Colon (tissue), 2 donors: ENCODE results near the gene ZNF500.

ENCODE experiments used
- FAIRE-seq: peaks from 2 replicates; lab custom pipeline; 2012; peaks lifted over from hg19 to GRCh38; lab: Jason Lieb, UNC
- donor health status: control.
- donor health status: control.

ZNF500 gene

DNA sequence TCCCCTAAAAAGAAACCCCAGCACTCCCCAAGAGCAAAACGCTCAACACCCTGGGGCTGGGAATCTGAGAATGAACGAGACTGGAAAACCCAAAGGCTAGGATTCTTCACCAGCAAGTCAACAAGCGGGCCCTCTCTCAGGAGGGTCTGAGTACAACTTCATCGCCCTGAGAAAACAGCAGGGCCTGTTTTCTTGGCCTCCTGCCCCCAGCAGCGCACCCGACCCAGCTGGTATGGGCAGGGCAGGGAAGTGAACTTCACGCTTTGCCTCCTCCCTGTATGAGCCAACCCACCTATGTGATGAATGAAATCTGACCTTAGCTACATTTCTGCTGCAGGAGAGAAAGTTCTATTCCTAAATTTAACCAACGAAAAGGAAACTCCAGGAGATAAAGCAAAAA is 62.5 kb downstream of the ZNF500 start:
- no peak for FAIRE-seq

DNA sequence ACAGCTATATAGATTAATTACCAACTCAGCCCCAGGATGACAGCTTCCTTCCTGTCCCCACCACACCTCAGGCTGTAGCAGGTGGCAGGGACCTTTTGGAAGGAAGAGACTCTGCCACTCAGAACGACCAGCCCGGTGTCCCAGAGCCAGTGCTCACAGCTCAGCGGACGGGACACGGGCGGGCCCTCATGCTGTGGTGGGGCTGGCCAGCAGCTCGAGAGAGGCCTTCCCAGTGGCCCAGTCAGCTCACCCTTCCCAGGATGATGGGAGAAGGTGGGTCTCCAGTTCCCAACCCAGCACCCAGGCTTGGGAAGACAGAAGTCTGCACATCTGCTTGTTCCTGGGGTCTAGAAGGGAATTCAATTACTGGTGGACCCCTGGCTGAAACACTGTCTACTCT is 63.1 kb downstream of the ZNF500 start:
- FAIRE-seq, result no peak

DNA sequence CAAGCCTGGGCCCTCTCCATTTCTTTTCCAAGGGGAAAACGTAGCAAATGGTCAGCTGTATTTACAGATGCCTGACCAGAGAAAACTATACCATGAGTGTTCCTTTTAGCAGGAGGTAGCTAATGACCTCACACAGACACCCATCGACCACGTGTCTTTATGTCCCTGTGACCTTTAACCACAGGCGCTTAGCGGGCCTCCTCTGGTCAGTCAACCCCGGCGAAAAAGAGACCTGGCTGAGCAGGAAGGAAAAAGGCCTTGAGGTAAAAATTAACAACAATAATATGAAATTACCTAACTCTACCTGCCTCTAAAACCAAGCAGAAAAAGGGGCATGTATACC is 64.5 kb downstream of the ZNF500 start:
- FAIRE-seq, result no peak

DNA sequence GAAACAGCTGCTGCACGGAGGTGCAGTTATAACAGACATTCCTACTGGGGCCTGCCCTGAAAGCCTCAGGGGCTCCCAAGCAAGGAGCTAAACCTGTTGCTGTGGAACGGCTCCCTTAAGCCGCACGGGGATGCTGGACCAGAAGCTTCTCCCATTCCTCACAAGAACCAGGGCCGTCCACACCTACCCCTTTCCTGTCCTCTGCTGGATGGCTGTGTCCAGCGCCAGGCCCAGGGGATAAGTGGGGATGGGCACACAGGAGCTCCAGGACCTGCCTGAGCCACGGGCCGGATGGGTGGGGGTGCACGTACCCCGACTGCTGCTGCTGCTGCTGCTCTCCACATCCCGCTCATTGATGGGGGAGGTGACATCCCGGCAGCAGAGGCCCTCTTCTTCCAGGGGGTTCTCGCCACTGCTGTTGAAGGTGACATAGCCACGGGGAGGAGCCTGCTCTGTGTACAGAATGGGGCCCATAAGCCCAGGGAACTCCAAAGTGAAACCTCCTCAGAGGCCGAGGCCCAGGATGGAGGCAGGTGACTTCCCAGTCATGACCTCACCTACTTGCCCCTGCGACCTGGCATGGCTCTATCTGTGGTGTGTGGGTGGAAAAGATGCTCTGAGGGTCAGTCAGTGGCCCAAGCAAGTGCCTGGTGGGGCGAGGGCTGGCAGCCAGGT is 65.0 kb downstream of the ZNF500 start:
- FAIRE-seq, result no peak

DNA sequence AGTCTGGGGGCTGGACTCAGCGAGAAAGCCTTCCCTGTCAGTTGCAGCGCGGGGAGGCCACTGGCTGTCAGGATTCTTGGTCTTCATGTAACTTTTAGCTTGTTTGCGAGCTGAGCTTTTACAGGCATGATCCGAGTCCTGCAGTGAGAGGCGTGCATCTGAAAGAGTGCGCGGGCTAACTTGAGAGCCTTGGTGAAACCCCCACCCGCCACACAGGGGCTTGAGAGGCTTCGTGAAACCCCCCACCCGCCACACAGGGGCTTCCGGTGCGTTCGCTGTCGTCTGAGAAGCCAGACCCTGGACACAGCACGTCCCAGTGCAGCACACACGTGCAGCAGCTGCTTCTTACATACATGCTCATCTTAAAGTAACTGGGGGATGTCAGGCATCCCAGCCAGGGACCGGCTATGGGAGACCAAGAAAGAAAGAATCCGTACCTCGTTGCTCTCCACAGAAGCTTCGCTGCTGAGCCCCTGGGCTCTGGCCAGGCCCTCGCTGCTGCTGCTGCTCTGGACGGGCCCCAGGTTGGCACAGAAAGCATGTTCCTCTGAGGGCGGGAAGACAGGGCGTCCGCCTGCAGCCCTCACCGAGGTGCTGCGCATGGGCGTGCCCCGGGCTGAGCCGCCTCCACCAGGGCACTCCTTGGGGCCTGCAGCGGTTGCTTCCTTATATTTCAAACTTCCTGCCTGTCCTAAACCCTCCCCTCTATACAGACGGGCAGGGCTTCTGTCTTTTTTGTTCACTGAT is 65.8 kb downstream of the ZNF500 start:
- no peak for FAIRE-seq

DNA sequence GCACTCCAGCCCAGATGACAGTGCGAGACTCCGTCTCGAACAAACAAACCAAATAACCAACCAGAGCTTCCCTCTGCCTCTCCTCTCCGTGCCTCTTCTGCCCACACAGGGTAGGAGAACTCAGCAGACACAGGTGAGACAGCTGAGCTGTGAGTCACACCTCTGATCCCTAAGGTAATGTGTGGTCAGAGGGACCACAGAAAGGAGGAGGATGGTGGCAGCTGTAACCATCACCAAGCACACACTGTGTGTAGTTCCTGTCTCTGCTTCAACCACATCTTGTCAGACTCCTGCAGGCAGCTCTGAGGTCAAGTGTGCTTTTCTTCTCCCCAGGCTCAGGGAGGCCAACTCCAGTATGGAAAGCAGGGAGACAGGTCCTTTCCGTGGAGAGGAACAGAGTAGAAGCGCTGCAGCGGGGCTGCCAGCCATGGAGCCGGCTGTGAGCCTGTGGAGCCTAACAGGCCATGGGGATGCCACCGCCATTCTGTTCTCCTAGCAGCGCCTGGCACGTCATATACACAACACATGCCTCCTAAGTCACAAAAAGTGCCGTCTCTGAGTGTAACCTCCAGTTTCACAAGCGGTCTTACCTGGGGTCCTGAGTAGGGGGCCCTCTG is 66.5 kb downstream of the ZNF500 start:
- FAIRE-seq, result no peak

DNA sequence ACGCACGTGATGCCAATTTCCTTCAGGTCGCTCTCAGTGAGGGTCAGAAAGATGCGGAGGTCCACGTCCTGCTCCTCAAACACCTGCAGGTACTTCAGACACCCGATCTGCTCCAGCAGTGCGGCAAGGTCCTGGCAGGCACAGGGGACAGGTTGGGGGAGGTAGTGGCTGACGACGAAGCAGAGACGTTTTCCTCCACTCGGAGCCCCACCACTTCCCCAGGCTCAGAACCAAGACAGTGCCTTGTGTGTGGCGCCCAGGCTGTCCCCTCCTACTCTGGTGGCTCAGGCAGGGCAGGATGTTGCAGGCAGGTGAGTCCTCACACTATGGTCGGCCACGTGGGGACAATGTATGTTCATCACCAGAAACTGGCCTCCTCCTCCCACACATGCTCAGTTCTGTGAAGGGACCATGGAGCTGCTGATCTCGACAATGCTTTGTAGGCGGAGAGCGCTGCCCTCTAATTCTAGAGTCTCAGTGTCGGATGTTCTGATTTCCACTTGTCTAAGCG is 67.9 kb downstream of the ZNF500 start:
- FAIRE-seq, result no peak

DNA sequence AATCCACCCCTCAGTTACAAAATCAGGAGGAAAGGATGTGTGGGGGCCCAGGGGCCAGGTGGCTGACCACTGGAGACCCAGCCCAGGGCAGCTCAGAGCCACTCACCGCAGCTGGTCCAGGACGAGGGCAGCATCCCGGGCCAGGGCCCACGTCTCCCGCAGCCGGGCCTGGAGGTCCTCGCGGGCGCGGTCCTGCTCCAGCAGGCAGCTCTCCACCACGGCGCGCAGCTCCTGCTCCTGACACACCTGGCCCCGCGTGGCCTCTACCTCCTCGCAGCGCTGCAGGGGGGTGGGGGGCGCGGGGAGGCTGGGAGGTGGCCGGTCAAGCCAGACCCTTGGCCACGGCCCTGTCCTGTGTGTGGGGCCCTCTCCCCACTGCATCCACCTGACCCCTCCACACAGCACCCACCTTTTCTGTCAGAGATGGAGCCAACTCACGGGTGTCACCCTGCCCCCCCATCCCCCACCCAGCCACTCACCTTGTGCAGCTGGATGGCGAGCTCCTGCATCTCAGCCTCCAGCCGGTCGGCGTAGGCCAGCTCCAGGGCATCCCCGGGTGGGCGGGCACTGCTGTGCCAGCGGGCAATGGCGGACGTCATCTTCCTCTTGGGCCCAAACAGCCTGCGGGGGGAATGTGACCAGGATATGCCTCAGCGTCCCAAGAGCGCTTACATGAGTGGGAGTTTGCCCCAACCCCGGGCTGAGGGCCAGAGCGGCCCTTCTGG is 68.5 kb downstream of the ZNF500 start:
- no peak for FAIRE-seq
